Activated CD4-positive, alpha-beta memory T cell treated with anti-CD3 and anti-CD28 coated beads, Interleukin-2, amount 10 ng/mL, durations not matched to agents 7 days and 5 days (primary cell): Measurements from ENCODE around the gene TJAP1. TPM values are rescaled to one million over a fixed set of nuclear protein-coding genes. Genes with fewer than 3 reads are reported as not detected.

Experiments
- CTCF ChIA-PET: fragments of 350-600 bp; sonication (Branson Sonifier 250); formaldehyde crosslinking; loops from one replicate; lab custom pipeline; 2021; ENCODE audit warnings: antibody characterized with exemption, inconsistent platforms; lab: Charles Lee
- POLR2A ChIA-PET: fragments of 350-600 bp; sonication (Branson Sonifier 250); formaldehyde crosslinking; loops from one replicate; lab custom pipeline; 2021; ENCODE audit warnings: antibody characterized with exemption; lab: Charles Lee
- DNase-seq: peaks from one replicate; pipeline ENCODE4 v3.0.0-alpha.2; 2020
- H3K27ac Mint-ChIP-seq: one replicate; pipeline ENCODE4 v1.8.0; 2021; ENCODE audit warnings: mild to moderate bottlenecking, mixed read lengths
- H3K27me3 Mint-ChIP-seq: one replicate; pipeline ENCODE4 v1.8.0; 2021; ENCODE audit warnings: mixed read lengths
- H3K36me3 Mint-ChIP-seq: one replicate; pipeline ENCODE4 v1.8.0; 2021; ENCODE audit warnings: low read depth, mixed read lengths
- H3K4me1 Mint-ChIP-seq: one replicate; pipeline ENCODE4 v1.8.0; 2021; ENCODE audit warnings: mixed read lengths
- H3K4me3 Mint-ChIP-seq: one replicate; pipeline ENCODE4 v1.8.0; 2021; ENCODE audit warnings: mild to moderate bottlenecking, mixed read lengths
- H3K9me3 Mint-ChIP-seq: one replicate; pipeline ENCODE4 v1.8.0; 2021; ENCODE audit warnings: mixed read lengths
- total RNA-seq, 2 experiments: library from RNA; stranded (reverse); gene quantifications; one replicate each; pipeline ENCODE4 v1.2.3, GENCODE V29; 2021

The TJAP1 gene
- total RNA-seq, 2 experiments from 2014 or later: 34.7 to 36.6 TPM

DNA sequence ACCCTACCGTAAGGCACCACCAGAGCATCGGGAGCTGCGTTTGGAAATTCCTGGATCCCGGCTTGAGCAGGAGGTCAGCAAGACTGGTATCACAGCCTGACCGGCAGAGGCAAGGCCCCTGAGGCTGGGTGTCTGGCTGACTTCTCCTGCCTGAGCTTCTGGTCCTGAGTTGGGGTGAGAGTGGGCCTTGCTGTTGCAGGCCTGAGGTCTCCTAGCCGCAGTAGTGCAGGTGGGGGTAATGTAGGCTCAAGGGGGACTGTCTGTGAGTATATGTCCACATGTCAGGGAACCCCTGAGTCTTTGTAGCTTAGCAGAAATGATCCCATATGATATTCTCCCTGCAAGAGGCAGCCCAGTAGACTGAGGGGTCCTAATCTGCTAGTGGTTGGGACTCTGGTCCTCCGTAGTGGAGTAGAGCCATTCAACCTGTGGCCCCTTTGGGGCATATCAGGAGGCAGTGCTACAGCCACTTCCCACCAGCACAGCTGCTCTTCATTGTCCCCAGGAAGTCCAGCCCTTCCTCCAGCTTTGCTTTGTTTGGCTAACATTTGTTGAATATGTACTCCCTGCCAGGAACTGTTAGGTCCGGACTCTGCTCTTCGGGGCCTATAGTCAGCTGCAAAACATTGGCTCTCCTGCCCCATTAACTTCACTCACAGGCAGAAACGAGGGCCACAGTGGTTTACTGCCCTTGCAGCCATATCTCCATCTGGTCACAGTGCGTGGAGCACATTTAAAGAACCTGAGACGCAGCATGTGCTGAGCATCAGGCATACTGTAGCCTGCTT lies 21.9 kb downstream of the TJAP1 start:
- Mint-ChIP-seq H3K9me3 (no peaks in the 10 kb centered on the region), H3K4me3 (no peak overlapping the region), H3K4me1 (peaks cover 15% of the 10 kb centered on the region), H3K27me3 (no peaks in the 10 kb centered on the region), H3K27ac (no peak overlapping the region), H3K36me3 (peaks cover 19% of the 10 kb centered on the region)
- POLR2A ChIA-PET: no interaction called here
- CTCF ChIA-PET: interaction anchor here (0.6 kb wide), 1 partner anchor 495 kb away, joined by 3 read pairs; no protein-coding TSS in a partner anchor
- DNase-seq: no peak

DNA sequence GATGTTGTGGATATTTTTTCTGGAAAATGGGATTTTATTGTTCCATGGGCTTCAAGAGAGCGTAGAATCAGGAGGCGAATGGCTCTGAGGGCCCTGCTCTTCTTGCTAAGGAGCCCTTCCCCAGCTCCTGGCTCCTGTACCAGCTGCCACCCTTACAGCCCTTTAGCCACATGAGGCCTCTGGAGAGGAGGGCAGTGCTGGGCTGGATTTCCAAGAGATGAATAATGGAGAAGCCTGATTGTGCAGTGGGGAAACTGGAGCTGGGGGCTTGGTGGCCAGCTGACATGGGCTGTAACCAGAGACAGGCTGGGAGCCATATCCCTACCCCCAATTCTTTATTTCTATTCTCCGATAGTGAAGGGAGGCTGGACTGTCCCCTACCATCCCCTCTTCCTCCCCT lies 23.6 kb downstream of the TJAP1 start:
- DNase-seq: no peak
- CTCF ChIA-PET: interaction anchor here (0.9 to 1.4 kb wide), 2 partner anchors 17 to 208 kb away, joined by 4 to 7 read pairs; no protein-coding TSS in a partner anchor
- Mint-ChIP-seq H3K9me3 (no peaks in the 10 kb centered on the region), H3K27me3 (no peaks in the 10 kb centered on the region), H3K4me1 (no peaks in the 10 kb centered on the region), H3K27ac (no peak overlapping the region), H3K36me3 (peaks cover 21% of the 10 kb centered on the region), H3K4me3 (no peak overlapping the region)
- POLR2A ChIA-PET: no interaction called here

DNA sequence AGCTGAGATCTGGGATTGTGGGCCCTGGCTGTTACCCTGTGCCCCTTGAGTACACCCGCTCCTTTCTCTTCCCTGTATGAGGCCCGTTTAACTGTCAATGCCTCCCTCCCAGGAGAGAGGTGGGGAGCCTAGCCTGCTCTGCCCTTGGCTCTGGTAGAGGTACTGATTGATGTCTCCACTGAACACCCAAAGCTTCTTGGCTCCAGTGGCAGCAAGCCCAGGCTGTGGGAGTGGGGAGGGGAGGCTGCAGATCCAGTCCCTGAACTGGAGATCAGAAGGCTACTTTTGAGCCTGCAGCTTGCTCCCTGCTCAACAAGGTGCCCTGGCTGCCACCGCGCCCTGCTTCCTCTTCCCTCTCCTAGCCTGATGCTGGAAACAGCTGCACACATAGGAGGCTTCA lies 25.3 kb downstream of the TJAP1 start:
- Mint-ChIP-seq H3K27me3 (peaks cover 1% of the 10 kb centered on the region), H3K36me3 (peaks cover 24% of the 10 kb centered on the region), H3K4me3 (no peak overlapping the region), H3K27ac (no peak overlapping the region), H3K4me1 (peaks cover 8% of the 10 kb centered on the region), H3K9me3 (no peaks in the 10 kb centered on the region)
- no peak for DNase-seq
- CTCF ChIA-PET: interaction anchor here (0.6 to 1.2 kb wide), 3 partner anchors 25 to 243 kb away, joined by 4 read pairs; partner anchors contain the start of gene TJAP1
- POLR2A ChIA-PET: no interaction called here

DNA sequence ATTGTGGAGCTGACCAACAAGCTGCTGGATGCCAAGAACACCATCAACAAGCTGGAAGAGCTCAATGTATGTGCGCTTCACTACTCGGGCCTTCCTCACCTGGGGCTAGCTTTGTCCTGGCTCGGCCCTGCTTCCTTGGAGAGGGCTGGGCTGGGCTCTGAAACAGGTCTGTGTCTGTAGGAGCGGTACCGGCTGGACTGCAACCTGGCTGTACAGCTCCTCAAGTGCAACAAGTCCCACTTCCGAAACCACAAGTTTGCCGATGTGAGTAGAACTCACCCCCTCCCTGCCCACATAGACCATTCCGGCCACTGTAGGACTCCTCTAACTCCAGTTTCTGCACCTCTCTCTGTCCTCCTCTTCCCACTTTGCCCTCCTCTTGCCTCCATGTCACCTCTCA lies 26.1 kb downstream of the TJAP1 start:
- no peak overlapping the region for H3K4me3 Mint-ChIP-seq
- H3K27ac Mint-ChIP-seq: no peak overlapping the region
- DNase-seq: no peak
- H3K36me3 Mint-ChIP-seq: peaks cover 24% of the 10 kb centered on the region
- peaks cover 10% of the 10 kb centered on the region for H3K4me1 Mint-ChIP-seq
- ChIA-PET CTCF (interaction anchor here (1.2 to 1.6 kb wide), 2 partner anchors 8 to 49 kb away, joined by 4 to 6 read pairs; no protein-coding TSS in a partner anchor), POLR2A (interaction anchor here (0.9 kb wide), 1 partner anchor 27 kb away, joined by 3 read pairs; no protein-coding TSS in a partner anchor)
- no peaks in the 10 kb centered on the region for H3K9me3 Mint-ChIP-seq
- peaks cover 8% of the 10 kb centered on the region for H3K27me3 Mint-ChIP-seq

DNA sequence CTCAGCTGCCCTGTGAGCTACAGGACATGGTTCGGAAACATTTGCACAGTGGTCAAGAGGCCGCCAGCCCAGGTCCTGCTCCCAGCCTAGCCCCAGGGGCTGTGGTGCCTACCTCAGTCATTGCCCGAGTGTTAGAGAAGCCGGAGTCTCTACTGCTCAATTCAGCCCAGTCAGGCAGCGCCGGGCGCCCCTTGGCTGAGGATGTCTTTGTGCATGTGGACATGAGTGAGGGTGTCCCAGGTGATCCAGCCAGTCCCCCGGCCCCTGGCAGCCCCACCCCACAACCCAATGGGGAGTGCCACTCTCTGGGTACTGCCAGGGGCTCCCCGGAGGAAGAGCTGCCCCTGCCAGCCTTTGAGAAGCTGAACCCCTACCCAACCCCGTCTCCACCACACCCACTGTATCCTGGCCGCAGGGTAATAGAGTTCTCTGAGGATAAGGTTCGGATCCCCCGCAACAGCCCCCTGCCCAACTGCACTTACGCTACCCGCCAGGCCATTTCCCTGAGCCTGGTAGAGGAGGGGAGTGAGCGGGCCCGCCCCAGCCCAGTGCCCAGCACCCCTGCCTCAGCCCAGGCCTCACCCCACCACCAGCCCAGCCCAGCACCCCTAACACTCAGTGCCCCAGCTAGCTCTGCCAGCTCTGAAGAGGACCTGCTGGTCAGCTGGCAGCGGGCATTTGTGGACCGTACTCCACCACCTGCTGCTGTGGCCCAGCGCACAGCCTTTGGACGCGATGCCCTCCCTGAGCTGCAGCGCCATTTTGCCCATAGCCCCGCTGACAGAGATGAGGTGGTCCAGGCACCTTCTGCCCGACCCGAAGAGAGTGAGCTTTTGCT lies 27.6 kb downstream of the TJAP1 start:
- Mint-ChIP-seq H3K27ac (no peak overlapping the region), H3K4me1 (peaks cover 16% of the 10 kb centered on the region), H3K9me3 (no peaks in the 10 kb centered on the region), H3K36me3 (peaks cover 23% of the 10 kb centered on the region), H3K4me3 (no peak overlapping the region), H3K27me3 (peaks cover 17% of the 10 kb centered on the region)
- CTCF ChIA-PET: interaction anchor here (0.6 to 4.1 kb wide), 18 partner anchors 9 to 796 kb away, joined by 3 to 62 read pairs (median 6); partner anchors contain the start of genes ABCC10, CRIP3, DLK2 and DNPH1
- no peak for DNase-seq
- POLR2A ChIA-PET: interaction anchor here (1.2 to 3.8 kb wide), 3 partner anchors 10 to 27 kb away, joined by 3 to 31 read pairs (median 5); partner anchors contain the start of genes POLR1C, TJAP1 and YIPF3

DNA sequence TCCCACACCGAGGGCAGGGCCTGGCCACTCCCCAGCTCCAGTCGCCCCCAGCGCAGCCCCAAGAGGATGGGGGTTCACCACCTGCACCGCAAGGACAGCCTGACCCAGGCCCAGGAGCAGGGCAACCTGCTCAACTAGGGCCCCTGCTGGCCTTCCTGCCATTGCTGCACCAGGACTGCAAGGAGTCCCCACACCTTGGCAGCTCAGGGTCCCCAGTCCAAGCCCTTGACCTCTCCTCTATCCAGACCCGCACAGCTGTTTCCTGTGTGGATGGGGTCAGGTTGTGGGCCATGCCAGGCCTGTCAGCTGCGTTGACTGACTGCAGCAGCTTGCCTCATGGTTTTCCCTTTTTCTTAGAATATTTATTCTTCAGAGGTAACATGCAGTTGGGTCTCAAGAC lies 28.3 kb downstream of the TJAP1 start:
- CTCF ChIA-PET: interaction anchor here (0.6 to 4.1 kb wide), 20 partner anchors 10 to 797 kb away, joined by 3 to 62 read pairs (median 7); partner anchors contain the start of genes ABCC10, CRIP3, DLK2 and DNPH1
- no peak overlapping the region for H3K4me3 Mint-ChIP-seq
- POLR2A ChIA-PET: interaction anchor here (0.8 to 3.8 kb wide), 5 partner anchors 11 to 77 kb away, joined by 3 to 31 read pairs (median 5); partner anchors contain the start of genes DLK2, POLR1C, TJAP1 and YIPF3
- H3K27ac Mint-ChIP-seq: no peak overlapping the region
- H3K9me3 Mint-ChIP-seq: no peaks in the 10 kb centered on the region
- H3K27me3 Mint-ChIP-seq: peaks cover 17% of the 10 kb centered on the region
- DNase-seq: no peak
- peaks cover 23% of the 10 kb centered on the region for H3K36me3 Mint-ChIP-seq
- H3K4me1 Mint-ChIP-seq: peaks cover 16% of the 10 kb centered on the region

DNA sequence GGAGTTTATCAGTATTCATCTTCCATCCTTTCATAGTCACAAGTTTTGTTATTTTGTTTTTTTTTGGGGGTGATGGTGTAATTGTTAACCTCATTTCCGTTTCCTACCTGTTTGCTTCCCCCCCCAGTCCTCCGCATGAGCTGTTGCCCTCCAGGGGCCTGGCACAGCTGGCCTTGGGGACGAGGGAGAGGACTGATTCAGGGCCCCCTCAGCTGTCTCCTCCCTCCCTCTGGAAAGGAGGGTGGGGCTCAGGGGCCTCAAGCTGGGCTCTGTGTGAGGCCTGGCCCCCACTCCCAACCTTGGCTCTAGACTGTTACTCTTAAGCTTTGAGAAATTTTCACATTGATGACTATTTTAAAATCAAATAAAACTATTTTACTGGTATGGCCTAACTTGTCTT lies 28.8 kb downstream of the TJAP1 start:
- no peaks in the 10 kb centered on the region for H3K9me3 Mint-ChIP-seq
- peaks cover 16% of the 10 kb centered on the region for H3K4me1 Mint-ChIP-seq
- DNase-seq: no peak
- ChIA-PET POLR2A (interaction anchor here (0.8 to 3.8 kb wide), 5 partner anchors 11 to 242 kb away, joined by 3 to 31 read pairs (median 5); partner anchors contain the start of genes DLK2, POLR1C, TJAP1 and YIPF3), CTCF (interaction anchor here (0.5 to 4.1 kb wide), 26 partner anchors 10 to 797 kb away, joined by 3 to 62 read pairs (median 4); partner anchors contain the start of genes ABCC10, CRIP3, DLK2 and DNPH1)
- peaks cover 22% of the 10 kb centered on the region for H3K36me3 Mint-ChIP-seq
- no peak overlapping the region for H3K27ac Mint-ChIP-seq
- peaks cover 17% of the 10 kb centered on the region for H3K27me3 Mint-ChIP-seq
- no peak overlapping the region for H3K4me3 Mint-ChIP-seq

DNA sequence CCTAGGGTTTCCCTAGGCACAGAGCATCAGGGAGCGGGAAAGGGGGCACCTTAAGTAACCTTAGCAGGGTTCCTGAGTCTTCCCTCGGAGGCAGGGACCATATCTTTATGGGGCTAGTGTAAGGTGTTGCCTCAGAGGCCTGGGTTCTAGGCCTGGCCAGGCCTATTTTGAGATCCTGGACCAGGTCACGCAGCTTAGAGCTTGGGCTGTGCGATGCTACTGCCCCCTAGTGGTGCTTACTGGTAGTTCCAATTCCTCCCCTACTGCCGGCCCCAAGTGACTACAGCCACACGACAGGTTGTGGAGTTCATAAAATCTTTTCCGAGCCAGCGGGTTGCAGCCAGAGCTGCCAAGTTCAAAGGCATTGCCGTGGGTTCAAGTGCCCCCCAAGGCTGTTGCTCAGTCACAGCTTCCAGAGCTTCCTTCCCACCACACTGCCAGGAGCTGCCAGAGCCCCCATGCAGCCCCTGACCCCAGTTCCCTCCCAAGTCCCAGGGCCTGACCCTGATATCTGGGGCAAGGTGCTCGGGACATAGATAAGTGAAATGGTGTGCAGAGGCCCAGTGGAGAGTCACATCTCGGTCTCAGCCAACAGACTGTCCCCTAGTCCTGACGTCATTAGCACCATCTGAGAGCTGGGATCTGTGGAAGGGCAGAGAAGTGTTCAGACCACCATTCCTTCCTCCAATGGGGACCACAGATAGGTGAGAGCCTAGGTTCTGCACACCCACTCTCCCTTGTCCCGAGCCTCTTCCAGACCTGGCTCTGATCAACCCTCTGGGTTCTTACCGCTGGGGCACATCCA lies 29.5 kb downstream of the TJAP1 start:
- Mint-ChIP-seq H3K36me3 (peaks cover 19% of the 10 kb centered on the region), H3K27me3 (peaks cover 17% of the 10 kb centered on the region), H3K4me1 (peaks cover 16% of the 10 kb centered on the region), H3K27ac (no peak overlapping the region), H3K9me3 (no peaks in the 10 kb centered on the region), H3K4me3 (no peak overlapping the region)
- peak; percentile 83 for DNase-seq
- ChIA-PET POLR2A (interaction anchor here (0.8 to 3.8 kb wide), 8 partner anchors 10 to 278 kb away, joined by 3 to 31 read pairs (median 4); partner anchors contain the start of genes DLK2, POLR1C, TJAP1 and YIPF3), CTCF (interaction anchor here (0.5 to 4.1 kb wide), 30 partner anchors 11 to 332 kb away, joined by 3 to 62 read pairs (median 4); partner anchors contain the start of genes ABCC10, CRIP3, DLK2 and DNPH1)

DNA sequence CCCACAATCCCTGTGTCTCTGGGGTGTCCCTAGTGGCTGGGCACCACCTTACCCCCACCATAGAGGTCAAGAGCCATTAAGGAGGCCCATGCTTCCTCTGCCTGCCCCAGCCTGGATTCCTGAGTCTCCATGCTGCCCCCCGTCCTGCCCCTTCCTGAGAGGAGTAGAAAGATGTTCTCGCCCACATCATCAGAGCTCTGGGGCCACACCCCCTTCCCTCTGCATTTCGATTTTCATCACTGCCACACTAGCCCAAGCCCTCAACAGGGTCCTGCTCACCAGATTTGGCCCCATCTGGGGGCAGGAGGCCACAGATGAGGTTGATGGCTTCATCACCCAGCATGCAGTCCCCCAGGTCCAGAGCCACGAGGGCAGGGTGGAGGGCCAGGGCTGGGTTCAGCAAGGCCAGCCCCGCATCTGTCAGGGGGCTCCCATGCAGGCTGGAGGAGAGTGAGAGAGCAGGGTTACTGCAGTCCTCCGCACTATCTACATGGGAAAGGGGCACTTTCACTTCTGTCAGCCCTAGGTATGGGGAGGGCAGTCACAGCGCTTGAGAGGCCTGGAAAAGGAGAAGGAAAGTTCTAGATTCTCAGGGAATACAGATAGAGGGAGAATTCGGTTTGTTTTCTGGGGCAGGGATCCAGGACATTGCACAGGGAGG lies 31.2 kb downstream of the TJAP1 start:
- Mint-ChIP-seq H3K4me3 (peak overlapping the region; percentile 79), H3K27ac (no peak overlapping the region), H3K4me1 (peaks cover 20% of the 10 kb centered on the region), H3K9me3 (no peaks in the 10 kb centered on the region), H3K36me3 (peaks cover 30% of the 10 kb centered on the region), H3K27me3 (peaks cover 17% of the 10 kb centered on the region)
- no peak for DNase-seq
- CTCF ChIA-PET: interaction anchor here (3.0 to 4.1 kb wide), 4 partner anchors 10 to 279 kb away, joined by 19 to 62 read pairs (median 32); partner anchors contain the start of genes DLK2, DNPH1, POLR1C and YIPF3
- POLR2A ChIA-PET: interaction anchor here (1.8 to 3.8 kb wide), 2 partner anchors 8 to 14 kb away, joined by 5 to 31 read pairs; partner anchors contain the start of genes POLR1C and YIPF3

DNA sequence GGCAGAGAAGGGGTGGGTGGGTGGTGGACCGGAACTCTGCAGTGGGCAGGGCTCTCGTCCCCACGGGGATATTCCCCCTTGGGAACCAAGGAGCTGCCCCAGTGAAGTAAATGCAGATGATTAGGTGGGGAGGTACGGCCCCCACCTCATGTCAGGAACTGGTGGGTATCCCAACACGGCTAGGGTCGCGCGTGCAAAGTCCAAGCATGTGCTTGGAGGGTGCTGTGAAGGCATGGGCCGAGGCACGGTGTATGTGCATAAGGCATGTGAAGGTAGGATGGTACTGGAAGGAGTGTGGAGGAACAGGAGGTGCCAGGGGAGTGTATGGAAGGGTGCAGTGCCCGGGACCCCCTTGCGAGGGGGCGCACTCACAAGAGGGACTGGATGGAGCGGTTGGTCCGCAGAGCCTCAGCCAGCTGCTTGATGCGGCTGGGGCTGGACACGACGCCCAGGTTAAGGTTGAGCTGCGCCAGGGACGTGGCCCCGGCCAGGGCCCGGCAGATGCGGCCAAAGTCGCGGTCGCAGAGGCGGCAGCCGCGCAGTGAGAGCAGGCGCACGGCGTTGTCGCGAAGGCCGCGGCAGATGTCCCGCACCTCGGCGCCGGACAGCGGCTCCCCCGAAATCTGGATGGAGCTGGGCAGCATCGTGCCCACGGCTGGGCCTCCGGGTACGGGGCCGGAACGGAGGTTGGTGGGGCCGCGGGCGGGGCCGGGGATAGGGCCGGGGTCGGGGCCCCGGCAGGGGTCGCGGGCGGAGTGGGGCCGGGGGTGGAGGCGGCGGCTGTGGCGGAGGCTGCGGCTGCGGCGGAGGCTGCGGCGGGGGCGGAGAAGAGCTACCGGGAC lies 32.0 kb downstream of the TJAP1 start:
- ChIA-PET POLR2A (interaction anchor here (0.6 to 1.6 kb wide), 4 partner anchors 10 to 530 kb away, joined by 3 to 7 read pairs (median 4); partner anchors contain the start of gene PEX6), CTCF (interaction anchor here (1.0 to 4.1 kb wide), 6 partner anchors 13 to 280 kb away, joined by 3 to 62 read pairs (median 3); partner anchors contain the start of genes DLK2, DNPH1 and ZNF318)
- Mint-ChIP-seq H3K36me3 (peaks cover 34% of the 10 kb centered on the region), H3K4me1 (peaks cover 23% of the 10 kb centered on the region), H3K27ac (peak overlapping the region; percentile 66), H3K27me3 (peaks cover 17% of the 10 kb centered on the region), H3K9me3 (no peaks in the 10 kb centered on the region), H3K4me3 (peak overlapping the region; percentile 79)
- DNase-seq: no peak
